ENCODE results near the gene PM20D2. TPM values are rescaled to one million over a fixed set of nuclear protein-coding genes. Genes with fewer than 3 reads are reported as not detected.

PM20D2 gene
- total RNA-seq, 3 donors from 2014 or later, result 3.7 to 22.5 (median 21.3) TPM

GRCh38 chr6:89116702-89117101, 29.2 kb upstream of the PM20D2 start:
- Histone ChIP-seq H3K27ac (no peak overlapping the region), H3K9me3 (no peaks in the 10 kb centered on the region), H3K36me3 (no peaks in the 10 kb centered on the region), H3K27me3 (no peaks in the 10 kb centered on the region), H3K4me1 (no peaks in the 10 kb centered on the region), H3K4me3 (peak overlapping the region in 2 of 3 donors; percentile 70 to 84)
- TF ChIP-seq POLR2A (IDR thresholded peaks at IDR 0.05) (no peak), CTCF (IDR thresholded peaks at IDR 0.05) (no peak)
- no peak for DNase-seq (ENCODE audit: low spot score in 2 of 2)
- intact Hi-C loops (cut with DNase I; ENCODE audit: low total_unique reads), result no loop called here

GRCh38 chr6:89117211-89118108, 28.4 kb upstream of the PM20D2 start, which contains the start of gene SRSF12:
TSS of gene SRSF12 (minus strand) at chr6:89118071. CDS start at chr6:89117887, 184 bp downstream.
- Histone ChIP-seq H3K4me1 (no peaks in the 10 kb centered on the region), H3K36me3 (no peaks in the 10 kb centered on the region), H3K4me3 (peak within 1 kb of the TSS; percentile 52 to 84 (median 70)), H3K9me3 (no peaks in the 10 kb centered on the region), H3K27me3 (no peaks in the 10 kb centered on the region), H3K27ac (peak within 1 kb of the TSS; percentile 15 to 51)
- intact Hi-C loops (cut with DNase I; ENCODE audit: low total_unique reads), result no loop called here
- DNase-seq (ENCODE audit: low spot score in 2 of 2), result no peak
- TF ChIP-seq POLR2AphosphoS5 (IDR thresholded peaks at IDR 0.05) (no peak), CTCF (IDR thresholded peaks at IDR 0.05) (no peak), POLR2A (IDR thresholded peaks at IDR 0.05) (no peak)

GRCh38 chr6:89118931-89119330, 26.9 kb upstream of the PM20D2 start:
- no peak overlapping the region for H3K27ac ChIP-seq
- H3K4me3 ChIP-seq, result no peak overlapping the region
- no peak for DNase-seq (ENCODE audit: low spot score in 2 of 2)
- no peak for TF ChIP-seq CTCF (IDR thresholded peaks at IDR 0.05)
- intact Hi-C loops (cut with DNase I; ENCODE audit: low total_unique reads), result no loop called here
- H3K9me3 ChIP-seq, result no peaks in the 10 kb centered on the region
- no peaks in the 10 kb centered on the region for H3K4me1 ChIP-seq
- H3K36me3 ChIP-seq, result no peaks in the 10 kb centered on the region
- H3K27me3 ChIP-seq, result no peaks in the 10 kb centered on the region

- Histone ChIP-seq H3K27ac (no peak overlapping the region), H3K9me3 (no peaks in the 10 kb centered on the region), H3K4me1 (no peaks in the 10 kb centered on the region), H3K27me3 (no peaks in the 10 kb centered on the region), H3K36me3 (no peaks in the 10 kb centered on the region), H3K4me3 (no peak overlapping the region)
- intact Hi-C loops (cut with DNase I; ENCODE audit: low total_unique reads), result no loop called here
- no peak for TF ChIP-seq CTCF (IDR thresholded peaks at IDR 0.05)
- TF ChIP-seq POLR2A (IDR thresholded peaks at IDR 0.05), result no peak
- TF ChIP-seq POLR2AphosphoS5 (IDR thresholded peaks at IDR 0.05), result no peak
- no peak for DNase-seq (ENCODE audit: low spot score in 2 of 2)
Measured at GRCh38 chr6:89120371-89120770, 25.5 kb upstream of the PM20D2 start.

GRCh38 chr6:89121934-89122333, 23.9 kb upstream of the PM20D2 start:
- H3K4me1 ChIP-seq, result no peaks in the 10 kb centered on the region
- H3K9me3 ChIP-seq, result no peaks in the 10 kb centered on the region
- no peaks in the 10 kb centered on the region for H3K27me3 ChIP-seq
- DNase-seq (ENCODE audit: low spot score in 2 of 2), result no peak
- no peak overlapping the region for H3K4me3 ChIP-seq
- no peaks in the 10 kb centered on the region for H3K36me3 ChIP-seq
- no peak overlapping the region for H3K27ac ChIP-seq
- intact Hi-C loops (cut with DNase I; ENCODE audit: low total_unique reads), result no loop called here
- TF ChIP-seq CTCF (IDR thresholded peaks at IDR 0.05), result no peak
- no peak for TF ChIP-seq POLR2AphosphoS5 (IDR thresholded peaks at IDR 0.05)
- no peak for TF ChIP-seq POLR2A (IDR thresholded peaks at IDR 0.05)

Measured in breast epithelium (tissue), 4 donors.